Activated naive CD4-positive, alpha-beta T cell treated with anti-CD3 and anti-CD28 coated beads, Interleukin-2, amount 50 U/mL, for 72 hours (primary cell): ENCODE results near the gene SALL2. TPM values are rescaled to one million over a fixed set of nuclear protein-coding genes. Genes with fewer than 3 reads are reported as not detected.
"Not testable (repeated sequence)": the region's sequence is repeated elsewhere in the genome, so short reads cannot be mapped to it uniquely, and the experiment has no call there.

Source experiments
- ATAC-seq, 2 donors: fragments of 150-1000 bp; cut with Tn5 transposase; 2 replicates each; pipeline ENCODE4 v1.10.0; 2021; ENCODE audit warnings: mild to moderate bottlenecking in 2 of 2, moderate library complexity in 2 of 2
- DNase-seq, 2 donors: peaks; one replicate each; pipeline ENCODE4 v3.0.0; 2021 to 2022; ENCODE audit warnings: low spot score in 2 of 2
- H3K27ac Mint-ChIP-seq, 2 donors: one replicate each; pipeline ENCODE4 v1.8.0; 2022; ENCODE audit warnings: mild to moderate bottlenecking in 2 of 2, mixed read lengths in 2 of 2
- H3K36me3 Mint-ChIP-seq, 2 donors: one replicate each; pipeline ENCODE4 v1.8.0; 2022; ENCODE audit warnings: mixed read lengths in 2 of 2
- H3K9me3 Mint-ChIP-seq, 2 donors: one replicate each; pipeline ENCODE4 v1.8.0; 2022; ENCODE audit warnings: mixed read lengths in 2 of 2
- total RNA-seq, 2 donors: library from RNA; stranded (reverse); gene quantifications; one replicate each; pipeline ENCODE4 v1.2.3, GENCODE V29; 2022

SALL2 gene
- 1 to 10 TPM; 5.4 to 9.3 TPM for total RNA-seq

- H3K9me3 Mint-ChIP-seq: no peaks in the 10 kb centered on the region
- peak; percentile 90 to 93 for ATAC-seq
- peak in 1 of 2 donors; percentile 64 for DNase-seq
- H3K27ac Mint-ChIP-seq: peak within 1 kb of the TSS; percentile 43 to 68
- no peaks in the 10 kb centered on the region for H3K36me3 Mint-ChIP-seq
Measured at GRCh38 chr14:21525962-21526671, at the start of gene SALL2. Gene SALL2 (minus strand): TSS chr14:21526346. CDS start chr14:21526127, 219 bp downstream.

- Mint-ChIP-seq H3K9me3 (no peaks in the 10 kb centered on the region), H3K27ac (no peak overlapping the region), H3K36me3 (no peaks in the 10 kb centered on the region)
- DNase-seq (no peak), ATAC-seq (no peak)
Measured at GRCh38 chr14:21575661-21576060, 49.5 kb upstream of the SALL2 start.

GRCh38 chr14:21572604-21573003 lies 46.5 kb upstream of the SALL2 start:
- H3K9me3 Mint-ChIP-seq: no peaks in the 10 kb centered on the region
- H3K27ac Mint-ChIP-seq: no peak overlapping the region
- ATAC-seq: no peak

DNA sequence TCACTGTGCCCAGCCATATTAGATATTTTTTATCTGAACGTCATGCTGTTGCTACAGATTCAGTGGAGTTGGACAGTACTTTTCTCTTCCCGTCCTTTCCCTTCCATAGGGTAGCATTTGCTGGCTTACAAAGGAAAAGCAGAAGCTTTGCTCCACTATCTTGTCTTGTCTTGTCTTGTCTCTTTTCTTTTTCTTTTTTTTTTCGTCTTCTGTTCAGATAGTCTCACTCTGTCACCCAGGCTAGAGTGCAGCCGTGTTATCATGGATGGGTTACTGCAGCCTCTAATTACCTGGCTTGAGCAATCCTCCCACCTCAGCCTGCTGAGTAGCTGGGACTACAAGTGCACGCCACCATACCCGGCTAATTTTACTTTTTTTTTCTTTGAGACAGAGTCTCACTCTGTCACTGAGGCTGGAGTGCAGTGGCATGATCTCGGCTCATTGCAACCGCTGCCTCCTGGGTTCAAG lies 32.6 kb upstream of the SALL2 start:
- Mint-ChIP-seq H3K36me3 (no peaks in the 10 kb centered on the region), H3K9me3 (no peaks in the 10 kb centered on the region), H3K27ac (peak overlapping the region in 1 of 2 donors; percentile 57)
- ATAC-seq (no peak), DNase-seq (no peak)

More at GRCh38 chr14:21572604-21573003, 46.5 kb upstream of the SALL2 start:
- no peak for DNase-seq
- H3K36me3 Mint-ChIP-seq: no peaks in the 10 kb centered on the region

DNA sequence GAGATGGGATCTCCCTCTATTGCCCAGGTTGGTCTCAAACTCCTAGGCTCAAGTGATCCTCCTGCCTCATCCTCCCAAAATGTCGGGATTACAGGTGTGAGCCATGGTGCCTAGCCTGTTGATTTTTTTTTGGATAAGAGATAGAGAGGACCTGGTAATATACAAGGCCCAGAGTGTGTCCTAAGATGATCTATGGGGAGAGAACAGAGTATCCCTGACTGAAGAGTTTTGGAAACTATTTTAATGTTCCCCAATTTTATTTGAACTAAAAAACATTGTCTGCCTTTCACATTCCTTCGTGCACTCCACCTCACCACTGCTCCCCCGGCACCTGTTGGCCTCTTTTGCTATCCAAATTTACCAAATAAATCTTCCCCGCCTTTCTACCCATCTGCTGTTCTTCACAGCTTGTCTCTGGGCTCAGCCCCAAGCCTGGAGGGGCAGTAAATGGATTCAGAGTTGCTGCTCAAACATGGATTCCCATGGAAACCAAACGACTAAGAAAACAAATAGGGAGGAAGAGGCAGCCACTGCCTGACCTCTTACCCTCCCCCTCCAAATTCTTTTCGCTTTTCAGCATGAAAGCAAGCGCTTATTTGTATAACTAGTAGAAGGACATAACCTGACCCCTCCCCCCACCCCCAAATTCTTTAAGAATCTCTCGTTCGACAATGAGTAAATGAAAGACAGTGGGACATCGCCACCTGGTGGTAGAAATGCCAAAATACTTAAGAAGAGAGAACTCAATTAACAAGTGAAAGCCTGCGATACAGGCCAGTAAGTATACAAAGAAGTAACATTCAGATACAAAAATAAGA lies 31.1 kb upstream of the SALL2 start:
- peak overlapping the region; percentile 37 to 88 for H3K27ac Mint-ChIP-seq
- ATAC-seq (peak; percentile 74 to 78), DNase-seq (peak in 1 of 2 donors; percentile 81)
- H3K9me3 Mint-ChIP-seq: no peaks in the 10 kb centered on the region
- no peaks in the 10 kb centered on the region for H3K36me3 Mint-ChIP-seq

DNA sequence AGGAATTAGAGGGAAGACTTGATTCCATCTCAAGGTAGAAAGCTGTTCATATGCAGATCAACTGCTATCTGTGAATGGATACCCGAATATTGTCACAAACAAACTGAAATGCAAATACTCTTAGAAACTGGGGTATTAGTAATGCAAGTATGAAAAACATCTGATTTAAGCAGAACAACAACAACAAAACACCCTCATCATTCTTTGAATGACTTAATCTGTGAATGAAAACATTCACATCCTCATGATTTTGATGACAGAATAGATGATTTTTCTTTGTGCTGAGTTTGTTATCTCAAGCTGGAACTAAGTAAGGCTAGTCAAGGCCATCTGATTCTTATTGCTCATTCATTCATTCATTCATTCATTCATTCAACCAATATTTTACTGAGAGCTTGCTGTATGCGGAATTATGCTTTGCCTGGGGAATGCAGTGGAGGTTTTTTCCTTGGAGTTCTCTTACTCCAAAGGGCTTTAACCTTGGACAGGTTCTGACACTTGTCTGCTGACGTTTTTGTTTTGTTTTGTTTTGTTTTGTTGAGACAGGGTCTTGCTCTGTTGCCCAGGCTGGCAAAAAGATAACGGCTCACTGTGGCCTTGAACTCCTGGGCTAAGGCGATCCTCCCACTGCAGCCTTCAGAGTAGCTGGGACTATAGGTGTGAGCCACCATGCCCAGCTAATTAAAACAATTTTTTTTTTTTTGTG lies 30.4 kb upstream of the SALL2 start:
- peak overlapping the region in 1 of 2 donors; percentile 88 for H3K27ac Mint-ChIP-seq
- H3K36me3 Mint-ChIP-seq: no peaks in the 10 kb centered on the region
- no peaks in the 10 kb centered on the region for H3K9me3 Mint-ChIP-seq
- DNase-seq (no peak), ATAC-seq (no peak)

GRCh38 chr14:21553266-21553665 lies 27.1 kb upstream of the SALL2 start:
- ATAC-seq (no peak), DNase-seq (no peak)
- H3K9me3 Mint-ChIP-seq: no peaks in the 10 kb centered on the region
- H3K27ac Mint-ChIP-seq: no peak overlapping the region
- no peaks in the 10 kb centered on the region for H3K36me3 Mint-ChIP-seq

GRCh38 chr14:21544588-21544987 lies 18.4 kb upstream of the SALL2 start:
- not testable (repeated sequence) for H3K27ac Mint-ChIP-seq, DNase-seq, ATAC-seq, H3K36me3 Mint-ChIP-seq, H3K9me3 Mint-ChIP-seq

DNA sequence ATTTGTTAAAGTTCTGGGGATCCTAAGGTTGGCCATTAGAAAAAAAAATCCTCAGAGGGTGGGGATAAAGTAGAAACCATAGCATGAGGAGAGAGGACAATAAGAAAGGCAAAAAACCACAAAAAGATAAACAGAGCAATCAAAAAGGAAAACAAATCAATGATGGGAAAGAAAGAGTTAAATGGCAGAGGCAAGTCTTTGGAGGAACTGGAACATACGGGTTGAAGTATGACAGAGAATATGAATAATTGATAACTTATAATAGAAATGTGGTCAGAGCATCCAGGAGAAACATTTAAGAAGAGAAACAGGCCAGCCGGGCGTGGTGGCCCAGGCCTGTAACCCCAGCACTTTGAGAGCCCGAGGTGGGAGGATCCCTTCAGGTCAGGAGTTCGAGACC lies 17.8 kb upstream of the SALL2 start:
- H3K36me3 Mint-ChIP-seq: no peaks in the 10 kb centered on the region
- no peaks in the 10 kb centered on the region for H3K9me3 Mint-ChIP-seq
- H3K27ac Mint-ChIP-seq: peak overlapping the region in 1 of 2 donors; percentile 9
- DNase-seq (no peak), ATAC-seq (no peak)

GRCh38 chr14:21543521-21543960 lies 17.4 kb upstream of the SALL2 start:
- Mint-ChIP-seq H3K36me3 (no peaks in the 10 kb centered on the region), H3K9me3 (no peaks in the 10 kb centered on the region), H3K27ac (peak overlapping the region in 1 of 2 donors; percentile 9)
- ATAC-seq (no peak), DNase-seq (no peak)

GRCh38 chr14:21541413-21542074 lies 15.4 kb upstream of the SALL2 start:
- no peak overlapping the region for H3K27ac Mint-ChIP-seq
- H3K36me3 Mint-ChIP-seq: no peaks in the 10 kb centered on the region
- H3K9me3 Mint-ChIP-seq: no peaks in the 10 kb centered on the region
- ATAC-seq (no peak), DNase-seq (no peak)

- ATAC-seq (no peak), DNase-seq (no peak)
- Mint-ChIP-seq H3K36me3 (peaks cover 5 to 6% of the 10 kb centered on the region in 2 donors), H3K9me3 (no peaks in the 10 kb centered on the region), H3K27ac (no peak overlapping the region)
Measured at GRCh38 chr14:21539189-21539940, 13.2 kb upstream of the SALL2 start.

DNA sequence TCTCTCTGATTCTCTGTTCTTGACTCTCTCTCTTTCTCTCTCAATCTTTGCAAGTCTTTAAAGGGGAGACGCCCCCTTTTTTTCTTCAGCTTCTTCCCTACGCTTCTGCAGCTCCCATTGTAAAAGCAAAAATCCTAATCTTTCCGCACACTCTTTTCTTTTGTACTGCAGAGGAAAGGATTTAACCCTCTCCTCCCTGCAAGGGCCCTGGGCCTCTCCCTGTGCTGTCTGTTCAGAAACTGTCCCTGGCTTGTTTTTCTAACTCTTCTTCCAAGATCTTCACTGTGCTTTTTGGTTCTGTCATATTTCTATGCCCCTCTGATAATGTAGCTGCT lies 10.9 kb upstream of the SALL2 start:
- no peak for ATAC-seq
- peaks cover 5 to 6% of the 10 kb centered on the region in 2 donors for H3K36me3 Mint-ChIP-seq
- DNase-seq: no peak
- H3K9me3 Mint-ChIP-seq: no peaks in the 10 kb centered on the region
- no peak overlapping the region for H3K27ac Mint-ChIP-seq

DNA sequence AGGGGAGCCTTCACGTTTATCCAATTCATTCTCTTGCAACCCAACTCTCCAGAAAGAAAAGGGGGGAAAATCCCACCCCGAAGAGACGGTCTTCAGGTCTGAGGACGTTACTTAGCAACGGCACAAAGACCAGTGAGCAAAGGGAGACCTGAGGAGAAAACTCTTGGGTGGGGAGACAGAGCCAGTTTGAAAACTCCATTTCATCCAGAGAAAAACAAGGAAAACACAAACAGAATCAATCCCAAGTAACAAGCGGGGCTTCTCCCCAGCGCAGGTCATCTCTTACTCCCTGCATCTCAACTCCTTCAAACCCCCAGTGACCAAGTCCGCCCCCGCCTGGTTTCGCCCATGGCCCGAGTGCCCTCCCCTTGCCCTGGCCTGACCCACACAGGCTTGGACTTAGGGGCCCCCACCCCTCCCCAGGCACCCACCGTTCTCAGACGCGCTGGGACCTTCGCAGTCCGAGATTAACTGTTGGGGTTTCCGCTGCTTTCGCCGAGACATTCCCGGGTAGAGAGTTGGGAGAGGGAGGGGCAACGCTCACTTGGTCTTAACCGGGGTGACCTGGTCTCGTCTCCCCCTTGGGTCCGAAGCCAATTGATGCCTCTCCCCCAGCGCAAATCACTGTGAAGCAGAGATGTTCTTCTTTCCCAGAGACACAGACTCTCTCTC lies 10.4 kb upstream of the SALL2 start:
- H3K27ac Mint-ChIP-seq: no peak overlapping the region
- peaks cover 5 to 6% of the 10 kb centered on the region in 2 donors for H3K36me3 Mint-ChIP-seq
- DNase-seq: no peak
- H3K9me3 Mint-ChIP-seq: no peaks in the 10 kb centered on the region
- ATAC-seq: no peak

DNA sequence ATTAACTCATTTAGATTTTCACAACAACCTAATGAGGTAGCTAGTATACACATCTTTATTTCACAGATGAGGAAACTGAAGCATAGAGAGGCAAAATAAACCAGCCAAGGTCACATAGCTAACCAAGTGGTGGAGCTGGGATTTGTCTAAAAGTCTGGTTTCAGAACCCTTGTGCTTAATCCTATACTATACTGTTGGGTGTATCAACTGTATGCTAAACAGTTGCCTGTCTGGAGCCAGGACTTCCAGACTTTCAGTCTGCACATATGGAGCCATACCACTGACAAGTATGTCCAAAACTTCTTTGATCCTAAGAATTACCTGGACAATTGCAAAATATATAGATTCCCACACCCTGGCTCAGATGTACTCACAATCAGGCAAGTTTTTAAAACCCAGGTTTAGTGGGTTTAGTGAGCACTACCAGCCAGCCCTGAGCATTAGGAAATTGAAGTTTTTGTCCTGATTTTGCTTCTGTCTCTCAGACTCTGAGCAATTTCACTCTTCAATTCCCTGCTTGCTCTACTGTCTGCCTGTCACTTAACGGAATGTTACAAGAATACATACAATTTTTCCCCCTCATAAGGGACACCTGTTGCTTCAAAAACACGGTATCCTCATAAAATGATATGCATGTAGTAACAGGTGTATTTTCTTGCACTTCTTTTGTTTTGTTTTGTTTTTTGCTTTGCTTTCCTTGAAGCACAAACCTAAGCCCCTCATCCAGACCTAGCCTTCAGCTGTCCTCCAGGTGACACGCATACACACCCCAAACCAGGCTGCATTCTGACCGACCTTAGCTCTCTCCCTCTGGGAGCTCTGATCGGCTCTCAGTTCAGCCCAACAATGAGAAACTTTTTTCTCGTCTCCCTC lies 9.6 kb upstream of the SALL2 start:
- no peak for ATAC-seq
- DNase-seq: no peak
- Mint-ChIP-seq H3K27ac (no peak overlapping the region), H3K36me3 (peaks cover 5 to 6% of the 10 kb centered on the region in 2 donors), H3K9me3 (no peaks in the 10 kb centered on the region)
